CD4-positive, alpha-beta T cell treated with Interleukin-4 for 4 hours (primary cell): ENCODE measurements around the gene HELZ.
"Not testable (repeated sequence)": the region's sequence is repeated elsewhere in the genome, so short reads cannot be mapped to it uniquely, and the experiment has no call there.

Experiments
- DNase-seq: peaks from one replicate; pipeline ENCODE4 v3.0.0-alpha.2; 2020

HELZ gene

DNA sequence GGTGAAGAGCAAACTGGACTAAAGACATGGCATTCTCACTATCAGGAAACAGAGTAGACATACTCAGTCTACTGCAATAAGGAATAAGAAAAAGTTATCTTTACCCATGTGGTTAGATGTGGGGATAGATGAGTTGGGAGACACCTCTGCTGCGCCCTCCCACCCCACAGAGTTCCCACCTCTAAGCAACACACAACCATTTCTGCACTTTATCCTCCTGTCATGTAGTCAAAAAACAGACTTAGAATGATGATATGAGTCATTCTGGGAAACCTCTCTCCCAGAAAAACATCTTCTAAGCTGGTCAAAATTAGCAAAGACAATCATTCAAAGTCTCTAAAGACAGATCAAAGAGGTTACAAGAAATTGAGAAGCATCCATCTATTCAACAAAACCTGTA, 105.7 kb downstream of the HELZ start:
- DNase-seq: no peak

DNA sequence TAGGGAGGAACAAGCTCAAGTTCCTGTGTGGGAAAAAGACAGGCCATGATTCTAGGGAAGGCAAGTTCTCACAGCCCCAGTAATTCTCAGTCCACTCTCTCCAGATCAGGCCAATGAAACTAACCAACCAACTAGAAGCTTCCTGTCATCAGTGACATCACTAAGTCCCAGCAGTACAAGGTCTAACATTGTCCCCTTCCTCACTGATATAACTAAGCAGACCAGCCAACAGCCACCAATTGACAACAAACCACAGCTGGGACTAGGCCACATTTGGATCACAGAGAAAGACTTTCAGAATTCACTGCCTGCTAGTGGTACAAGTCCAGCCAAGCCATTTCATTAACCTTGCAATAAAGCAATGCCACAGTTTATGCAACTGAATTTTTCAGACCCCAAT, 106.6 kb downstream of the HELZ start:
- DNase-seq: no peak

DNA sequence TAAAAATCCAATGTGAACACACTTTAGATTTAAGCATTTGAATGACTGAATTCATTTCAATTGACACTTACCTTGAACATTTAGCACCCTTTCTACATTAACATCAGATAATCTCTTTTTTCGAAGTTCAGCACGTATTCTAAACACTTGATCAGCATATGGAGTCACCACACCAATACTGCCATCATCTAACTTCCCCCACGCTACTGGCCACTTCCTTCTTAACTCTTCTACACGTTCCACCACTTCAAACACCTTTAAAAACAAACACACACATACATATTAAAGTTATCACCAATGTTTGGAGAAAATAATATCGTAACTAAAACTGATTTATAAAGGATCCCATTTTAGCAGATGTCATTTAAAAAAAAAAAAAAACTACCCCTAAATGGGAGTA, 107.1 kb downstream of the HELZ start:
- peak; percentile 30 for DNase-seq

DNA sequence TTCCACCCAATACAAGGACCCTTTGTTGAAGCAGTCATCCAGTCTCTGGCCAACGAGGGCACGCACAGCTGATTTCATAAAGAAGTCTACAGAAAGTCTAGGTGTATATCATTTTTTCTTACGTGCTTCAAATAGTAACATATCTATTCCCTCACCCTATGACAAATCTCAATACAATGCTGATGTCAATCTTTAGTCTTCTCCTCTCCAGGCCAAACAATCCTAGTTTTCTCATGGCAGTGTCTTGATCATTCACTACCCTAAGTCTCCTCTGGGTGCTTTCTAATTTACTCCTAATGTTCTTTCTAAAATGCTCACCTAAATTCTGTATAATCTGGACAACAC, 108.0 kb downstream of the HELZ start:
- no peak for DNase-seq

DNA sequence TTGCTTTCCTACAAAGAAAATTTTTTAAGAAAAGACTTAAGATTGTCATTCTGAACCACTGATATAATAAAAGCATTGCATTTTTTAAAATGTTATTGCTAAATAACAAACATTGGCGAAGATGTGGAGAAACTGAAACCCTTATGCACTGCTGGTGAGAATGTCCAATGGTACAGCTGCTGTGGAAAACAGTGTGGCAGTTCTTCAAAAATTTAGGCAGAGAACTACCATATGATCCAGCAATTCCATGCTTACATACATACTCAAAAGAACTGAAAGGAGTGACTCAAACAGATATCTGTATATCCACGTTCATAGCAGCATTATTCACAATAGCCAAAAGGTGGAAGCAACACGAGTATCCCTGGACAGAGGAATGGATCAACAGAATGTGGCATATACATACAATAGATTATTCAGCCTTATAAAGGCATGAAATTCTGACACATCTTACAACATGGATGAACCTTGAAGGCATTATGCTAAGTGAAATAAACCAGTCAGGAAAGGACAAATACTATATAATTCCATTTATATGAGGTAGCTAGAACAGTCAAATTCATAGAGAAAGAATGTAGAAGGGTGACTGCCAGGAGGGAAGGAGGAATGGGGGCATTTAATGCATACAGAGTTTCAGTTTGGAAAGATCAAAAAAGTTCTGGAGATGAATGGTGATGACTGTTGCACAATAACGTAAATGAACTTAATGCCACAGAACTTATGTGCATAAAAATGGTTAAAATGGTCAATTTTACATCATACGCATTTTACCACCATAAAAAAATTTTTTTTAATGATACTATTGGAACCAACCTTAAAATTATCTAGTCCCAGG, 108.6 kb downstream of the HELZ start:
- DNase-seq: no peak

DNA sequence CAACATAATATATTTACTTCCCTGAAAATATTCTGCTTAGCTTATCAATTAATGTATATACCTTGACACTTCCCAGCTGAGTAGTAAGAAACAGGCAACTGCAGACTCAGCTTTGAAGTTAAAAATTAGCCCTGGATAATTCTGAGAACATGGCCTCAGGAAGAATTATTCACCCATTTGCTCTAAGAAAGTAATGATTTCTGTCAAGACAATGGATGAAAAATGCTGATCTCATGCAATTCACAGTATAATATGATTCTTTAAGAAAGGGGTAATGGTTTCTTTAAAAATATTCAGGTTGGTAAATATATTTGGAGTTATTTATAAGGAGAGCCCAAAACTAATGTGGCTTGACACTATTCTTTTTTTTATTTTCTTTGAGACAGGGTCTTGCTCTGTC, 111.8 kb downstream of the HELZ start:
- no peak for DNase-seq

DNA sequence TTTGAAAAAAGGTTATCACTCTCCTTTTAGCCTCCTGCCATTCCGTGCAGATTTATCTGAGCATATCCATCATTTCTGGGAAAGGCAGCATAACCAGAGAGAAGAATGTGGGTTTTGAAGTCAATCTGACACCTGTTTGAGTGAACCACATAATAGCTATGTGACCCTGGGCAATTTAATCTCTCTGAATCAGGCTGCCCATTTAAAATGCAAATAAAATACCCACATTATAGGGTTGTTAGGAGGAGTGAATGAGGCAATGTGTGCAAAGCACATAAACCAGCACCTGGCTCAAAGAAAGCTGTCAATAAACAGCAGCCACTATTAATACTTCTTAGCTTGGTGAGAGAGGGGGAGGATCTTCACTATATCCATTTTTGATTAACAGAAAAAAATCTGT, 112.6 kb downstream of the HELZ start:
- DNase-seq: no peak

DNA sequence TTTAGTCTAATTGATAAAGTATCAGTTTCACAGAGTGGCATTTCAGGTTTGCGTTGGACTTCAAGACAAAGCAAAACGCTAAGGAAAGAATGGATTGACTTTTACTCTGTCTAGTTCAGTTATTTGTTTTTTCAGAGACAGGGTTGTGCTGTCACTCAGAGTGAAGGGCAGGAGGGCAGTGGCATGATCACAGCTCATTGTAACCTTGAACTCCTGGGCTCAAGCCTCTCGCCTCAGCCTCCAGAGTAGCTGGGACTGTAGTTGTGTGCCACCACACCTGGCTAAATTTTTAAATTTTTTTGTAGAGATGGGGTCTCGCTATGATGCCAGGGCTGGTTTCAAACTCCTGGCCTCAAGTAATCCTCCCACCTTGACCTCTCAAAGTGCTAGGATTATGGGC, 114.2 kb downstream of the HELZ start:
- no peak for DNase-seq

DNA sequence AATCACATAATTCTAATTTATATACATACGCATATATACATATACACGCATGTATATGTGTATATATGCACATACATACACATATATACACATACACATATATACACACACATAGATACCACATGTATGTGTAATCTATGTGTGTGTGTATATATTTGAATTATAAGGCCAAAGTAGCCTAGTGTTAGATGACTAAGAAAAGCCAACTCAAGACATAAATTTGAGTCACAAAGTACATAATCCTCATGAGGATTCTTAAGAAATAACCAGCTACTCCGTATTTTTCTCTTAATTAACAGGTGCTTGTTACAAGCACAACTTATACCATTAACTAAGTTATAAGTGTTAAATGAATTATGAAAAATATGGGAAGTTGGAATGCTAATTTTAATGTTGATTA, 115.7 kb downstream of the HELZ start:
- no peak for DNase-seq

DNA sequence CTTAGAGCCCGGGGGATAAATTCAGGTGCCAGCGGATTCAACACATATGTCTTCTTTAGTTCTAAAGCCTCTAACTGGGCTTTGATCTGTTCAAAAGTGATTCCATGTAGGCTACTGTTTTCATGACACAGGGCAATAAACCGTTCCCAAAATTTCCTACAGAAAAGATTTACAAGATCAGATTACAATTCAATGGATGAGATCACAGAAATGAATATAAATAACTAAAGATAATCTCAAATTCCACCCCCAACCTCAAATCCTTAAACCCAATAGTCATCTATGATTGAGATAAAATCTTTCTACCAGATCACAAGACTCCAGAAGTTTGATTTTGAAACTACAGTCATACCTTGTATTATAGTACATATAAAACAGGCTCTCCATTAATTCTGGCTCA, 116.3 kb downstream of the HELZ start:
- no peak for DNase-seq

DNA sequence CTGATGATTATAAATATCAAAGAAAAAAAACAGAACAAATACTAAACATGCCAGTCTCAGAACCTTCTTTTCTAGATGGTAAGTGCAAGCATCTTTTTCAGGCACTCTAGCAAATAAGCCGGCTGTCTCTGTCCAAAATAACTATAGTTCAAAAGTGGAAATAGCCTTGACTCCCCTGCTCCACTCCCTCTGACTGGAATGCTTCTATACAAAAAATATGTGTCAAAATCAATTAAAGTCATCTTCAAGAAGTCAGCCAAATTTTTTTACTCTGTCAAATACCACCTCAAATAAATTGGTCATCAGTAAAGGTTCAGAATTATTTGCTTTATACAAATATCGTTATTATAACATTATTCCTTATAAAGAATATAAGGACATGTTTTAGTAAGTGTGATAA, 117.1 kb downstream of the HELZ start:
- DNase-seq: no peak

DNA sequence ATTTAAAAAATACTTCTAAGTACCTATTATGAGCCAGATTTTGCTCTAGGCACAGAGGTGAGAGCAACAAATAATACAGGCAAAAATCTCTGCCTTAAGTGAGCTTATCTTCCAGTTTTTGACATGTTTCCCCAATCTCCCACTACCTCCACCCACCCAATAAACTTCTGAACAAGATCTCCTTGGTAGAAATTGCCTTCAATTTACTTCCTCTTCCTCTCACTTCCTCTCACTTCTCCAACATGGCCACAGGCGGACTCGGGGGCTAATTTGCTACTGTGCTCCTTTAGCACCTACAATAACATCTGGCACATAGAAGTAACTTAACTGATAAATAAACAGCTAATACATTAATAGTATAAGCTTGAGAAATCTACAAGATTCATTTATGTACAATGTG, 118.0 kb downstream of the HELZ start:
- DNase-seq: no peak

DNA sequence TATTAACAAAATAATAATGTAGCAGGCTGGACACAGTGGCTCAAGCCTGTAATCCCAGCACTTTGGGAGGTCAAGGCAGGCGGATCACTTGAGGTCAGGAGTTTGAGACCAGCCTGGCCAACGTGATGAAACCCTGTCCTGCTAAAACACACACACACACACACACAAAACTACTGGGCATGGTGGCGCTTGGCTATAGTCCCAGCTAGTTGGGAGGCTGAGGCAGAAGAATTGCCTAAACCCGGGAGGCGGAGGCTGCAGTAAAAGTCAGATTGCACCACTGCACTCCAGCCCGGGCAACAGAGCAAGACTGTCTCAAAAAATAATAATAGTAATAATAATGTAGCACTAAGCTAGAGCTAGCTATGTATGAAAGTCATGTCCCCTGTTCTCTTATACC, 118.5 kb downstream of the HELZ start:
- not testable (repeated sequence) for DNase-seq

DNA sequence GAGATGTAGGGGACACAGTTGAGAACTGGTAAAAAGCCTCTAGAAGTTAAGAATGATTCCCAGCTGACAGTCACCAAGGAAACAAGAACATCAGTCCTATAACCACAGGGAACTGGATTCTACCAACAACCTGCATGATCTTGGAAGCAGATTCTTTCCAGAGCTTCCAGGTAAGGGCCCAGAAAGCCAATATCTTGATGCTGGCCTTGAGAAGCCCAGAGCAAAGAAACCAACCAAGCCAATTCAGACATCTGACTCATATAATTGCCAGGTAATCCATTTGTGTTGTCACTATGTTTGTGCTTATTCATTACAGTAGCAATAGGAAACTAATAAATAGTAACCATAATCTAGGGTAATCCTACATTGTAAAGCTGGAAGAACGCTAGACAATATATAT, 119.1 kb downstream of the HELZ start:
- no peak for DNase-seq

DNA sequence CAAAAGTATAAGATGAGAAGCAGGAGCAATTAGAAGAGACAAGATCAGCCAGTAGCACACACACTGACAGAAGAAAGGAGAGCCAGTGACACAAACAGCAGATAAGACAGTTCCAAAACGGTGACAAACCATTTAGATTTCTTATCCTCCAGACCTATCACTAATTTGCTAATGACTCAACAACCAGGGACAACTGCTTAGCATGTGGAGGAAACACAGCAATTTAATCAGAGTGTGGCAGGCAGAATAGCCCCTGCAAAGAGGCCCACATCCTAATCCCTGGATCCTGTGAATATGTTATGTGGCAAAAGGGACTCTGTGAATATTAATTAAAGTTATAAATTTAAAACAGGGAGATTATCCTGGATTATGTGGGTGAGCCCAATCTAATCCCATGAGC, 119.6 kb downstream of the HELZ start:
- no peak for DNase-seq

DNA sequence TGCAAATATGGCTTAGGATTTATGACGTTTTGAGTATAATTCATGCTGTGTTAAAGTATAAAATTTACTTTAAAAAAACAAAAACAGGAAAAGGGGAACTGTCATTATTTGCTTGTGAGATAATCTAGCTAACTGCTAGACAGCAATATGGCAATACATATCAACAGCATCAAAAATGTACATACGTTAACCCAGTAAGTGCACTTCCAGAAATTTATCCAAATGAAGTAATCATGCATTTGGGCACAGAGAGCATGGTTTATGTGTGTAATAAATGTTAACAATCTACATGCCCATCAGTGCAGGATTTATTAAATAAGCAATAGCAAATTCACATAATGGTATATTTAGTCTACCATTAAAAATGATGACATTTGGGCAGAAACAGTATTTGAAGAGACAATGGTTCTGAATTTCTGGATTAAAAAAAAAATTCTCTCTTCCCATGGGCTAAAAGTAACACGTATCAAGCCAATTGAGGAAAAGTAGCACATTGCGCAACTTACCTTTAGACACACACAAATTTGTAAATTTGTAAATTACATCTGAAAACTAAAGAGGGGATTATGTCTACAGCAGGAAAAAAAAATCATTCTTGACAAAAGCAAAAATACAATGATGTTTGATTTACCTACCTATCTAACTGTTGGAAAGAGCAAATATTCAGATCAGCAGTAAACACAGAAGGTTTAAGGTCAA, 120.4 kb downstream of the HELZ start:
- no peak for DNase-seq

DNA sequence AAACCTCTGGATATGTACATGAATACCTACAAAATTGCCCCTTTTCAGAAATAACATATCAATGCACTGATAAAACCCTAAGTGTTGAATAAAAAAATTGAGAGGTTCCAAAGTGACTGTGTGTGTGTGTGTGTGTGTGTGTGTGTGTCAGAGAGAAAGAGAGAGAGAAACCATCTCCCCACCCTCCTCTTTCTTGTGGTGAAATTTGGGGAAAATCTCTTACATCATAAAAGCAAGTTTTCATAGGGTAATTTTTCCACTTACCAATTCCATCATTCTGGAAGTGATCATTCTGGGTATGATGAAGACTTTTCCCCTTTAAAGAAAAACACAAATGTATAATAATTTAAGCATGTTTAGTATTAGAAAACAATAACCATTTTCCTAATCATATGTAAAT, 121.3 kb downstream of the HELZ start:
- DNase-seq: no peak

DNA sequence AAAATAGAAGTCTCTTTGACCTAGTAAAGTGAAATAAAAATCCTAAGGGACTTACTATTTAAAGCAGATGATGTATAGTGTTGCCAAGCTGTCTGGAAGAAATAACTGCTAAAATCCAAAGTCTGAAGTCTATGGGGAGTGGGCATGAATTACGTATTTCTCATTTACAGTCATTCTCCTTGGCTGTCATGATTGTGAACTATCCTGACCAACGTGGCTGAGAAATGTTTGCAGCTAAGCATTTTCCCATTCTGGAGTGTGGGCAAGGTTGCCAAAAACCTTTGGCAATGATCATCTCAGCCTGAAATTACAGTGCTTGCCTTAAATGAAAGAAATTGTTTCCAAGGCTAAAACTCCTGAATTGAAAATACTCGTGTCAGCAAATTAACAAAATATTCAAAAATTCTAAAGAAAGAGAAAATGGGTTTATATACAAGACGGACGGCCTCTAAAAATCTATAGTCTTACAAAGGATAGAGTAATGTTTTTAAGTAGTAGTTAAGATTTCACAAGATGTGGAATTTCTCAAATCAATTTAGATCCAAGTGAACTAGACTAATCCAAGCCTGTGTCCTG, 123.6 kb downstream of the HELZ start:
- DNase-seq: no peak

DNA sequence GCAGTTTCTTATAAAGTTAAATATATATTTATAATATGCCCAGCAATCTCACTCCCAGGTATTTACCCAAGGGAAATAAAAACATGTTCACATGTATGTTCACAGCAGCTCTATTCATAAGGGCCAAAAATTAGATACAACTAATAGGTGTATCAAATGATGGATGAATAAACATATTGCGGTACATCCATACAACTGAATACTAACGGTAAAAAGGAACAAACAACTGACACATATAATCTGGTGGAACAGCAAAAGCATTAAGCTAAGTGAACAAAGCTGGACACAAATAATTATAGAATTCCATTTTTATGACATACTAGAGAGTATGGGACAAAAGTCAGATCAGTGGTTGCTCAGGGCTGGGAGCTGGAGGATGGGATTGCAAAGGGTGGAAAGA, 125.9 kb downstream of the HELZ start:
- no peak for DNase-seq

DNA sequence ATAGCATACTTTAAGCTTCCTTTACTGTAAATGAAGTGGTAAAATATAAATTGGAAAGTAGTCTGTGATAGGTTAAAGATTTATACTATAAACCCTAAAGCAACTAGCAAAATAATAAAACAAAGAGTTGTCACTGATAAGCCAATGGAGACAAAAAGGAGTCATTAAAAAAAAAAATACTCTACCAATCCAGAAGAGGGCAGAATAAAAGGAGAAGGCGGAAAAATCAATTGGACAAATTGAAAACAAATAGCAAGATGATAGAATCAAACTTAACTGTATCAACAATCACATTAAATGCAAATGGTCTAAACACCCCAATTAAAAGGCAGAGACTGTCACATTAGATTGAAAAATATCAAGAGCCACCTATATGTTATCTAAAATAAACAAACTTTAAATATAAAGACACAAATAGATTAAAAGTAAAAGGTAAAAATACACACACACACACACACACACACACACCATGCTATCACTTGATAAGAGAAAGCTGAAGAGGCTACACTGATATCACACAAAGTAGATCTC, 128.9 kb downstream of the HELZ start:
- no peak for DNase-seq

DNA sequence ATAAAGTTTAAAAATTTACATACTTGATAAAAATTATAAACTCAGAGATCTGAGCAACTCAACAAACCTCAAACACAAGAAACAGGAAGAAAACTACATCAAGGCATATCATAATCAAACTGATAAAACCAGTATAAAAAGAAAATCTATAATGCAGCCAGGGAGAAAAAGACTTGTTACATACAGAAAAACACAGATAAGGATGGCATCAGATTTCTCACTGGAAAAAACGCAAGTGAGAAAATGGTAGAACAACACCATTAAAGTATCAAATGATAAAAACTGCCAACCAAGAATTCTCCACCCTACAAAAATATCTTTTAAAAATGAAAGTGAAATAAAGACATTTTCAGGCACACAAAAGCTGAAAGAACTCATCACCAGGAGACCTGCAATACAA, 129.6 kb downstream of the HELZ start:
- DNase-seq: no peak

DNA sequence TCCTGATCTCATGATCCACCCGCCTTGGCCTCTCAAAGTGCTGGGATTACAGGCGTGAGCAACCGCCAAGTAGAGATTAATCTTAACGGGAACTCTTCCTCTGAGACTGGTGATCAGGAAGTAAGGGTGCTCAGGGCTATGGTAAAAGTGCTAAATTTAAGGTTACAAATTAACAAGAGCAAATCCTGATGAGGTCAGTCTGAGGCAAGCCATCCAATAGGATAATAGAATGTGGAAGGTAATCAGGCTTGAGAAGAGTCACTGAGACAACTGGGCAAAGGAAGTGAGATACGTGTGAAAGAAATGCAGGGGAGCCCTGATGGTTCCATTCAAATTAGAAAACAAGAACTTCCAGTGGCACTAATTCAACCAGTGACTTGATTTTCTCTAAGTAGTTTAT, 131.5 kb downstream of the HELZ start:
- DNase-seq: no peak

DNA sequence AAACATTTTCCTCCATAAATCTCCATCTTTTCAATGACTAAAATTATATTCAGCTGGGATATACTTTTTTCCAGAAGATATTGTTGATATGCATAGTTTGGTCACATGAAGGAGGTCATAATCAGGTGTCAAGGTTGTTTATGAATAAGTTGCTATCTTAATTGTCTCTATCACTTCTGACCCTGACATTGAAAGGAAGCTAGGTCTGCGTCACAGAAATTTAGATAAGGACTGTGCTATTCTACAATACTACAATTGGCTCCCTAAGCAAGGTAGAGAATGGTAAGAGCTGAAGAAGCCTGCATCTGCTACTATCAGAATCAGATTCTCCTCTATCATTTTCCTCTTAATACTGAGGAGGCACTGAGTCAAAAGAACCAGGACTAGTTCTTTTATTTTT, 133.2 kb downstream of the HELZ start:
- no peak for DNase-seq

DNA sequence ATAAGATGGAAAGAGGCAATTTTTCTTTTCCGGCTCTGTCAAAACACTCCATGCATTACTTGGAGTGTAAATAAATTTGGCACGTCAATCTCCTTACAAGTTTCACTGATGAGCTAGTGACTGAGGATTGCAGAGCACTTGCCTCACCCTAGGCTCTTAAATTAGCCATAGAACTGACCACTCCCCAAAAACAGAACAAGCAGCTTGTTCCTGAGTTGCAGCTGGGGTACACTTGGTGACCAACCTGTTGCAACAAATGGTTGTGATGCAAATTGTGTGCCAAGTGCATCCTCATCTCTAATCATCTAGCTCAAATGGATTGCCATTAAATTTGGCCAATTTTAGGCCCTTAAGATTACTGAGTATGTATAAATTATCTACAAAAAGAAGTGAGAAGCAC, 133.7 kb downstream of the HELZ start:
- no peak for DNase-seq
